H1 (cell line): ENCODE measurements around the gene CCIN. TPM values are rescaled to one million over a fixed set of nuclear protein-coding genes. Genes with fewer than 3 reads are reported as not detected.

ENCODE experiments used
- CTCF ChIA-PET: fragments of 300-600 bp; sonication (Branson Sonifier 250); formaldehyde crosslinking; loops from one replicate; lab custom pipeline; 2021; ENCODE audit not compliant: partially characterized antibody; lab: Charles Lee
- POLR2A ChIA-PET: fragments of 300-600 bp; sonication (Branson Sonifier 250); formaldehyde crosslinking; loops from one replicate; lab custom pipeline; 2021; ENCODE audit warnings: inconsistent platforms; ENCODE audit not compliant: partially characterized antibody; lab: Charles Lee
- DNase-seq, 2 experiments: peaks; one replicate each; pipeline versions ENCODE4 v3.0.0 to v3.0.0-alpha.2; 2010 to 2022; ENCODE audit warnings: low spot score in 2 of 2, low read depth in 1 of 2, mixed read lengths in 1 of 2
- FAIRE-seq: peaks from 2 replicates; lab custom pipeline; 2011; peaks lifted over from hg19 to GRCh38; lab: Jason Lieb, UNC
- H2AFZ ChIP-seq: 2 replicates; pipeline ENCODE4 v1.8.1; 2012; ENCODE audit warnings: low read length, inconsistent platforms
- H2AK5ac ChIP-seq: 2 replicates; pipeline ENCODE4 v1.6.1; 2013; ENCODE audit warnings: low read depth, low read length
- H2BK120ac ChIP-seq: replicated peaks from 2 replicates; pipeline ENCODE3; 2013; ENCODE audit warnings: low read depth, low read length, inconsistent platforms
- H2BK12ac ChIP-seq: 2 replicates; pipeline ENCODE4 v1.6.1; 2013; ENCODE audit warnings: low read depth, low read length
- H2BK15ac ChIP-seq: 2 replicates; pipeline ENCODE4 v1.6.1; 2013; ENCODE audit warnings: low read length
- H2BK20ac ChIP-seq: 2 replicates; pipeline ENCODE4 v1.6.1; 2013; ENCODE audit warnings: low read length
- H2BK5ac ChIP-seq: 2 replicates; pipeline ENCODE4 v1.6.1; 2013; ENCODE audit warnings: low read depth, low read length
- H3K14ac ChIP-seq: 2 replicates; pipeline ENCODE4 v1.6.1; 2013; ENCODE audit warnings: inconsistent platforms; ENCODE audit not compliant: insufficient read length
- H3K18ac ChIP-seq: 2 replicates; pipeline ENCODE4 v1.6.1; 2013; ENCODE audit warnings: low read length; ENCODE audit errors: extremely low read depth
- H3K23ac ChIP-seq: 2 replicates; pipeline ENCODE4 v1.6.1; 2013; ENCODE audit warnings: inconsistent platforms; ENCODE audit not compliant: insufficient read length
- H3K23me2 ChIP-seq: 2 replicates; pipeline ENCODE4 v1.6.1; 2013; ENCODE audit warnings: low read depth, low read length
- H3K27ac ChIP-seq: 2 replicates; pipeline ENCODE4 v1.6.1; 2011; ENCODE audit warnings: low read depth, low read length, inconsistent platforms
- H3K27me3 ChIP-seq, 4 experiments: replicated peaks in 1 of 4; 1 replicate in 1 of 4; 2 replicates in 3 of 4; pipeline versions ENCODE4 v1.6.1 to v1.8.1; 2011 to 2013; ENCODE audit warnings: low read length in 3 of 4, mild to moderate bottlenecking in 3 of 4, inconsistent platforms in 2 of 4, mixed read lengths in 2 of 4, moderate library complexity in 1 of 4; ENCODE audit not compliant: control insufficient read depth in 3 of 4, insufficient read depth in 3 of 4; ENCODE audit errors: extremely low read depth in 1 of 4
- H3K36me3 ChIP-seq, 4 experiments: 2 replicates each; pipeline versions ENCODE4 v1.6.1 to v1.8.1; 2011 to 2013; ENCODE audit warnings: mild to moderate bottlenecking in 4 of 4, low read length in 3 of 4, moderate library complexity in 2 of 4, control low read depth in 1 of 4, inconsistent platforms in 1 of 4; ENCODE audit not compliant: insufficient read depth in 4 of 4, control insufficient read depth in 2 of 4
- H3K4ac ChIP-seq: replicated peaks from 2 replicates; pipeline ENCODE3; 2013; ENCODE audit warnings: low read length, low read depth, mixed read lengths, inconsistent platforms; ENCODE audit not compliant: insufficient read length
- H3K4me1 ChIP-seq, 4 experiments: replicated peaks in 1 of 4; 1 replicate in 1 of 4; 2 replicates in 3 of 4; pipeline versions ENCODE4 v1.6.1 to v1.8.1; 2011 to 2013; ENCODE audit warnings: low read length in 3 of 4, inconsistent platforms in 2 of 4, mixed read lengths in 1 of 4; ENCODE audit not compliant: insufficient read depth in 4 of 4, control insufficient read depth in 3 of 4
- H3K4me2 ChIP-seq, 2 experiments: 2 replicates each; pipeline versions ENCODE4 v1.6.1 to v1.8.1; 2011 to 2013; ENCODE audit warnings: low read depth in 2 of 2, low read length in 2 of 2, control low read depth in 1 of 2, inconsistent platforms in 1 of 2, mild to moderate bottlenecking in 1 of 2; ENCODE audit not compliant: insufficient read depth in 1 of 2
- H3K4me3 ChIP-seq, 4 experiments: fragments of 200-600, 300-600 bp in 1 of 4; sonication (generic), shearing (Covaris generic), sonication (Bioruptor Twin) in 1 of 4; 2 replicates each; pipeline versions ENCODE4 v1.5.1 to v1.8.1; 2011 to 2016; ENCODE audit warnings: low read length in 4 of 4, low read depth in 3 of 4, control low read depth in 2 of 4, inconsistent platforms in 2 of 4, mild to moderate bottlenecking in 2 of 4, mixed read lengths in 1 of 4, moderate library complexity in 1 of 4; ENCODE audit not compliant: insufficient read depth in 2 of 4; ENCODE audit errors: extremely low read depth in 1 of 4
- H3K56ac ChIP-seq: replicated peaks from 2 replicates; pipeline ENCODE3; 2013; ENCODE audit warnings: low read depth, mild to moderate bottlenecking, mixed read lengths, low read length, inconsistent platforms; ENCODE audit not compliant: insufficient read length
- H3K79me1 ChIP-seq: 2 replicates; pipeline ENCODE4 v1.6.1; 2013; ENCODE audit warnings: low read depth, low read length, control low read depth
- H3K79me2 ChIP-seq, 2 experiments: 2 replicates each; pipeline versions ENCODE4 v1.6.1 to v1.8.1; 2012 to 2013; ENCODE audit warnings: low read length in 2 of 2, mild to moderate bottlenecking in 2 of 2, inconsistent platforms in 1 of 2; ENCODE audit not compliant: insufficient read depth in 2 of 2, control insufficient read depth in 1 of 2
- H3K9ac ChIP-seq, 4 experiments: replicated peaks in 1 of 4; 1 replicate in 1 of 4; 2 replicates in 3 of 4; pipeline versions ENCODE4 v1.6.1 to v1.8.1; 2011 to 2013; ENCODE audit warnings: low read depth in 3 of 4, low read length in 3 of 4, control low read depth in 2 of 4, mild to moderate bottlenecking in 2 of 4, moderate library complexity in 2 of 4, inconsistent platforms in 1 of 4; ENCODE audit errors: extremely low read depth in 1 of 4
- H3K9me3 ChIP-seq, 2 experiments: 2 replicates each; pipeline versions ENCODE4 v1.6.1 to v1.8.1; 2012 to 2013; ENCODE audit warnings: mild to moderate bottlenecking in 2 of 2, moderate library complexity in 2 of 2, control low read depth in 1 of 2, inconsistent platforms in 1 of 2, low read depth in 1 of 2, low read length in 1 of 2, mixed read lengths in 1 of 2; ENCODE audit not compliant: insufficient read depth in 2 of 2
- H4K20me1 ChIP-seq, 2 experiments: replicated peaks in 1 of 2; 2 replicates each; pipeline versions ENCODE3 to v1.8.1; 2011 to 2013; ENCODE audit warnings: inconsistent platforms in 2 of 2, low read length in 2 of 2, mild to moderate bottlenecking in 1 of 2; ENCODE audit not compliant: insufficient read depth in 2 of 2, control insufficient read depth in 1 of 2
- H4K5ac ChIP-seq: 2 replicates; pipeline ENCODE4 v1.6.1; 2013; ENCODE audit warnings: low read length, low read depth, mixed read lengths, inconsistent platforms; ENCODE audit not compliant: insufficient read length
- H4K8ac ChIP-seq: 2 replicates; pipeline ENCODE4 v1.8.0; 2013; ENCODE audit warnings: mild to moderate bottlenecking, moderate library complexity, low read length, inconsistent platforms; ENCODE audit not compliant: insufficient read depth; ENCODE audit errors: extremely low read depth
- H4K91ac ChIP-seq: replicated peaks from 2 replicates; pipeline ENCODE3; 2013; ENCODE audit warnings: low read length, mixed read lengths, inconsistent platforms; ENCODE audit not compliant: insufficient read length
- BACH1 ChIP-seq: IDR thresholded peaks from 2 replicates; pipeline ENCODE4 v1.6.1; 2012; ENCODE audit warnings: low read length, improper control_type of control experiment
- CBX5 ChIP-seq: fragments of 300-800, 300-1000 bp; sonication (generic); IDR thresholded peaks from 2 replicates; pipeline ENCODE4 v1.7.1; 2016; ENCODE audit warnings: antibody characterized with exemption, low read length, low read depth
- KDM4A ChIP-seq: IDR thresholded peaks from one replicate; pipeline ENCODE4 v1.7.1; 2012; ENCODE audit warnings: low read depth, mild to moderate bottlenecking, moderate library complexity, low read length, inconsistent platforms; ENCODE audit not compliant: severe bottlenecking
- NANOG ChIP-seq: IDR thresholded peaks from 2 replicates; pipeline ENCODE4 v1.6.1; 2011; ENCODE audit warnings: low read length, low read depth, mild to moderate bottlenecking, inconsistent platforms; ENCODE audit not compliant: insufficient read depth, poor library complexity, severe bottlenecking
- NRF1 ChIP-seq: IDR thresholded peaks from 2 replicates; pipeline ENCODE4 v1.6.1; 2011; ENCODE audit warnings: mild to moderate bottlenecking, low read depth, low read length, improper control_type of control experiment
- RAD21 ChIP-seq, 2 experiments: IDR thresholded peaks in 1 of 2; conservative IDR thresholded peaks in 1 of 2; 2 replicates each; pipeline ENCODE4 v1.6.1; 2011; ENCODE audit warnings: low read depth in 2 of 2, low read length in 2 of 2, improper control_type of control experiment in 1 of 2, inconsistent platforms in 1 of 2, mild to moderate bottlenecking in 1 of 2, moderate library complexity in 1 of 2
- SIX5 ChIP-seq: IDR thresholded peaks from 2 replicates; pipeline ENCODE4 v1.6.1; 2011; ENCODE audit warnings: mild to moderate bottlenecking, low read depth, low read length
- SP2 ChIP-seq: IDR thresholded peaks from 2 replicates; pipeline ENCODE4 v1.6.1; 2012; ENCODE audit warnings: mild to moderate bottlenecking, low read length, inconsistent platforms
- SRF ChIP-seq: IDR thresholded peaks from 2 replicates; pipeline ENCODE4 v1.6.1; 2011; ENCODE audit warnings: mild to moderate bottlenecking, low read depth, low read length, moderate library complexity
- TCF12 ChIP-seq: IDR thresholded peaks from 2 replicates; pipeline ENCODE4 v1.6.1; 2011; ENCODE audit warnings: low read depth, mild to moderate bottlenecking, low read length
- ZNF274 ChIP-seq: IDR thresholded peaks from 2 replicates; pipeline ENCODE4 v1.7.0; 2012; ENCODE audit warnings: low read length, borderline replicate concordance; ENCODE audit errors: extremely low read depth
- whole genome bisulfite sequencing, 2 experiments: shearing (Covaris generic) in 1 of 2; methylation state at CpG; one replicate each; pipeline versions ENCODE4 v1.1.6 to v1.1.7; 2013 to 2015; ENCODE audit warnings: low lambda C conversion rate in 2 of 2, mixed read lengths in 2 of 2, inconsistent platforms in 1 of 2, low coverage in 1 of 2, missing lambda C conversion rate in 1 of 2; ENCODE audit not compliant: insufficient replicate concordance in 2 of 2, insufficient coverage in 1 of 2, insufficient read length in 1 of 2; ENCODE audit errors: extremely low coverage in 1 of 2, missing lambda C conversion rate in 1 of 2; 5-methylcytosine and 5-hydroxymethylcytosine counted together
- polyA plus RNA-seq, 7 experiments: library from polyadenylated mRNA; depleted of rRNA in 3 of 7; stranded (reverse) in 5 of 7; unstranded in 2 of 7; fragments of >200 nt in 5 of 7; fragments of 200-250 nt in 2 of 7; gene quantifications; 1 replicate in 5 of 7; 2 replicates in 1 of 7; 4 replicates in 1 of 7; pipeline versions ENCODE4 v1.2.1 to v1.2.3, GENCODE V29; 2011 to 2013; ENCODE audit warnings: missing spikeins in 2 of 7, mixed read lengths in 2 of 7
- total RNA-seq: library from RNA; stranded (reverse); fragmentation: NEBNext Ultra II Directional; extraction: Animal tissue kit (Norgen Biotek cat#: 25700); gene quantifications from 2 replicates; pipeline ENCODE4 v1.2.1, GENCODE V29; 2021

The CCIN gene
- total and polyA plus RNA-seq, 2 of the 8 experiments (the other 6 are each of a cell fraction or from before 2014, with no cell fraction given) = 0.19 to 0.21 TPM

DNA sequence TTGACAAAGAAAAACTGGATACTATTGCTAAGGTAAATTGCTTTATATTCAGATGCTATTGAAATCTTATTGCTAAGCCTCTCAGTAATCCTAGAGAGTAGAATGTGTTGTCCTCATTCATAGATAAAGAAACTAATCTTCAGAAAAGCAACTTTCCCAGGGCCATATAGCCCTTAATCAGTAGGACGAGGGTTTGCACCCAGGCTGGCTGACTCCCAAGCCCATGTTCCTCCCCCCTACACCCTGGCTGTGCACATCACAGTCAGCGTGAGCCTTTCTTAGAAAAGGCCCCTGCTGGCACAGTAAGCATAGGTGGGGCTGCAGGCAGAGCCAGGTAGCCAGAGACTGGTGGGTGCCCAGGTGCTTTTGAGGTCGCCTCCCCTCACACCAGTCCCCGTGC is 48.5 kb upstream of the CCIN start:
- Histone ChIP-seq H3K23me2 (no peaks in the 10 kb centered on the region), H2AK5ac (no peak overlapping the region), H3K79me1 (no peaks in the 10 kb centered on the region), H3K23ac (no peak overlapping the region), H3K4me1 (no peaks in the 10 kb centered on the region), H3K27ac (no peak overlapping the region), H2BK15ac (no peak overlapping the region), H2AFZ (no peak overlapping the region), H2BK20ac (no peak overlapping the region), H3K4me3 (no peak overlapping the region), H4K8ac (no peak overlapping the region), H2BK5ac (no peak overlapping the region), H3K9me3 (no peaks in the 10 kb centered on the region), H4K20me1 (no peaks in the 10 kb centered on the region), H3K14ac (no peak overlapping the region), H2BK12ac (no peak overlapping the region), H2BK120ac (no peak overlapping the region), H4K91ac (no peak overlapping the region), H4K5ac (no peak overlapping the region), H3K36me3 (peaks cover 0 to 5% (median 0%) of the 10 kb centered on the region in 4 experiments; a peak in 2 of 8 replicates), H3K79me2 (no peaks in the 10 kb centered on the region), H3K56ac (no peak overlapping the region), H3K27me3 (no peaks in the 10 kb centered on the region), H3K4me2 (no peak overlapping the region), H3K9ac (no peak overlapping the region), H3K4ac (no peak overlapping the region), H3K18ac (no peak overlapping the region)
- ChIA-PET POLR2A (no interaction called here), CTCF (interaction anchor here (1.1 kb wide), 1 partner anchor 110 kb away, joined by 3 read pairs; no protein-coding TSS in a partner anchor)
- no peak for FAIRE-seq
- 74% methylated on average over 4 of the region's 4 CpGs; no CpG with 5 or more reads in 1 of the 2 experiments for WGBS, 2 experiments
- no peak for DNase-seq
- TF ChIP-seq SP2 (no peak), CBX5 (no peak), BACH1 (no peak), KDM4A (no peak), NANOG (no peak), NRF1 (no peak), SRF (no peak), RAD21 (IDR thresholded peaks at IDR 0.05 in 1 of 2, conservative IDR thresholded peaks at IDR 0.05 in 1 of 2; ENCODE audit: low read depth in 2 of 2, low read length in 2 of 2) (no peak), TCF12 (no peak), SIX5 (no peak), ZNF274 (no peak)
